Jurkat, Clone E6-1 (cell line): ENCODE results near the gene COMP. TPM values are rescaled to one million over a fixed set of nuclear protein-coding genes. Genes with fewer than 3 reads are reported as not detected.
"Not testable (repeated sequence)": the region's sequence is repeated elsewhere in the genome, so short reads cannot be mapped to it uniquely, and the experiment has no call there.

ENCODE experiments used
- DNase-seq: peaks from one replicate; pipeline ENCODE4 v3.0.0-alpha.2; 2011; ENCODE audit warnings: low read depth, low spot score
- H3K4me3 ChIP-seq: 2 replicates; pipeline ENCODE4 v1.5.1; 2011; ENCODE audit warnings: mild to moderate bottlenecking, low read length, control low read depth, moderate library complexity
- polyA plus RNA-seq: library from polyadenylated mRNA; unstranded; fragments of >200 nt; gene quantifications from one replicate; pipeline ENCODE4 v1.2.1, GENCODE V29; 2012; ENCODE audit warnings: missing spikeins; ENCODE audit not compliant: insufficient read length, insufficient read depth

Gene COMP
- not detected for polyA plus RNA-seq

- H3K4me3 ChIP-seq: no peak within 1 kb of the TSS
Observed at GRCh38 chr19:18790566-18791314, at the start of gene COMP. TSS of gene COMP (minus strand) at chr19:18791305. CDS start at chr19:18791269, 36 bp downstream.

GRCh38 chr19:18840288-18841267, 49.5 kb upstream of the COMP start:
- DNase-seq: no peak
- no peak overlapping the region for H3K4me3 ChIP-seq

More at GRCh38 chr19:18790566-18791314, at the start of gene COMP:
- DNase-seq: no peak

- H3K4me3 ChIP-seq: no peak overlapping the region
- DNase-seq: no peak
Observed at GRCh38 chr19:18839465-18840287, 48.6 kb upstream of the COMP start.

- DNase-seq: no peak
- no peak overlapping the region for H3K4me3 ChIP-seq
Observed at GRCh38 chr19:18834644-18834984, 43.5 kb upstream of the COMP start.

- DNase-seq: no peak
- peak overlapping the region; percentile 87 for H3K4me3 ChIP-seq
Observed at GRCh38 chr19:18833849-18834643, 42.9 kb upstream of the COMP start.

- peak overlapping the region; percentile 87 for H3K4me3 ChIP-seq
- no peak for DNase-seq
Observed at GRCh38 chr19:18833141-18833476, 42.0 kb upstream of the COMP start.

GRCh38 chr19:18832306-18833140, 41.4 kb upstream of the COMP start:
- peak overlapping the region; percentile 87 for H3K4me3 ChIP-seq
- DNase-seq: no peak

GRCh38 chr19:18831524-18832305, 40.6 kb upstream of the COMP start, which contains the start of gene UPF1:
TSS of gene UPF1 (plus strand) at chr19:18831959. CDS start at chr19:18832210, 251 bp downstream.
- DNase-seq: peak; percentile 90
- peak within 1 kb of the TSS; percentile 87 for H3K4me3 ChIP-seq

GRCh38 chr19:18830488-18830887, 39.4 kb upstream of the COMP start:
- DNase-seq: no peak
- H3K4me3 ChIP-seq: no peak overlapping the region

- H3K4me3 ChIP-seq: no peak overlapping the region
- no peak for DNase-seq
Observed at GRCh38 chr19:18828786-18829185, 37.7 kb upstream of the COMP start.

GRCh38 chr19:18817574-18817973, 26.5 kb upstream of the COMP start:
- H3K4me3 ChIP-seq: no peak overlapping the region
- DNase-seq: no peak

- not testable (repeated sequence) for DNase-seq
Observed at GRCh38 chr19:18816645-18817044, 25.5 kb upstream of the COMP start.

GRCh38 chr19:18815673-18816072, 24.6 kb upstream of the COMP start:
- DNase-seq: no peak
- H3K4me3 ChIP-seq: no peak overlapping the region

More at GRCh38 chr19:18816645-18817044, 25.5 kb upstream of the COMP start:
- H3K4me3 ChIP-seq: not testable (repeated sequence)

GRCh38 chr19:18814063-18814462, 23.0 kb upstream of the COMP start:
- no peak for DNase-seq
- no peak overlapping the region for H3K4me3 ChIP-seq

GRCh38 chr19:18811638-18812037, 20.5 kb upstream of the COMP start:
- H3K4me3 ChIP-seq, DNase-seq: not testable (repeated sequence)

GRCh38 chr19:18809149-18809868, 18.2 kb upstream of the COMP start:
- DNase-seq: no peak
- no peak overlapping the region for H3K4me3 ChIP-seq
